ENCODE measurements around the gene ITGB6. TPM values are rescaled to one million over a fixed set of nuclear protein-coding genes. Genes with fewer than 3 reads are reported as not detected.
A peak's percentile ranks its signal among the peaks of the same experiment; 100 is the strongest.

The ITGB6 gene
- total RNA-seq, 1 experiment from 2014 or later = 7.2 TPM

- peak; percentile 82 for DNase-seq
- peak overlapping the region; percentile 4; the same call in 1 of the 2 replicates for H3K4me3 ChIP-seq (ENCODE audit: low read length)
- H3F3A ChIP-seq (ENCODE audit: low read length, unreplicated experiment) = no peaks in the 10 kb centered on the region
- H2AFZ ChIP-seq (ENCODE audit: low read length) = peak overlapping the region; percentile 46
- TF ChIP-seq EZH2 (IDR thresholded peaks at IDR 0.05; ENCODE audit: low read length, unreplicated experiment) (no peak), EZH2phosphoT487 (IDR thresholded peaks at IDR 0.05; ENCODE audit: borderline replicate concordance, low read length) (no peak), CTCF (conservative IDR thresholded peaks at IDR 0.05; ENCODE audit: low read depth, low read length) (no peak)
- H3K36me3 ChIP-seq (ENCODE audit: low read depth, low read length) = no peaks in the 10 kb centered on the region
- ATAC-seq = peak; percentile 96
- H3K27ac ChIP-seq (ENCODE audit: low read length) = peak overlapping the region; percentile 76
- intact Hi-C loops (cut with micrococcal nuclease) = no loop called here
- H3K9me3 ChIP-seq (ENCODE audit: low read length) = no peaks in the 10 kb centered on the region
- H3K4me1 ChIP-seq (ENCODE audit: insufficient read depth, low read length) = peaks cover 20% of the 10 kb centered on the region
- POLR2A ChIA-PET (ENCODE audit: unreplicated experiment) = interaction anchor here (0.5 kb wide), 1 partner anchor 538 kb away, joined by 3 read pairs; no protein-coding TSS in a partner anchor
- peak overlapping the region; percentile 60 for H3K4me2 ChIP-seq (ENCODE audit: low read length)
- H3K79me2 ChIP-seq (ENCODE audit: low read length) = no peaks in the 10 kb centered on the region
- H3K9ac ChIP-seq (ENCODE audit: low read length) = peak overlapping the region; percentile 9; the same call in 1 of the 2 replicates
- no peaks in the 10 kb centered on the region for H4K20me1 ChIP-seq (ENCODE audit: low read length)
- CTCF ChIA-PET = no interaction called here
- no peaks in the 10 kb centered on the region for H3K9me2 ChIP-seq (replicated peaks; ENCODE audit: low read length)
- H3K27me3 ChIP-seq (ENCODE audit: low read length) = no peaks in the 10 kb centered on the region
- BruUV-seq (replicated peaks) = no TSS peak
These were observed 41.4 kb upstream of the ITGB6 start for GRCh38 chr2:160241251-160242137.

GRCh38 chr2:160239436-160239835, 39.4 kb upstream of the ITGB6 start:
- no peaks in the 10 kb centered on the region for H3K27me3 ChIP-seq (ENCODE audit: low read length)
- intact Hi-C loops (cut with micrococcal nuclease) = no loop called here
- ChIA-PET CTCF (no interaction called here), POLR2A (ENCODE audit: unreplicated experiment) (no interaction called here)
- H3K27ac ChIP-seq (ENCODE audit: low read length) = no peak overlapping the region
- H3F3A ChIP-seq (ENCODE audit: low read length, unreplicated experiment) = no peaks in the 10 kb centered on the region
- ATAC-seq = no peak
- H4K20me1 ChIP-seq (ENCODE audit: low read length) = no peaks in the 10 kb centered on the region
- no peak overlapping the region for H2AFZ ChIP-seq (ENCODE audit: low read length)
- no peak overlapping the region for H3K9ac ChIP-seq (ENCODE audit: low read length)
- no peaks in the 10 kb centered on the region for H3K79me2 ChIP-seq (ENCODE audit: low read length)
- H3K4me2 ChIP-seq (ENCODE audit: low read length) = no peak overlapping the region
- no peaks in the 10 kb centered on the region for H3K9me3 ChIP-seq (ENCODE audit: low read length)
- TF ChIP-seq EZH2 (IDR thresholded peaks at IDR 0.05; ENCODE audit: low read length, unreplicated experiment) (no peak), EZH2phosphoT487 (IDR thresholded peaks at IDR 0.05; ENCODE audit: borderline replicate concordance, low read length) (no peak), CTCF (conservative IDR thresholded peaks at IDR 0.05; ENCODE audit: low read depth, low read length) (no peak)
- no peaks in the 10 kb centered on the region for H3K36me3 ChIP-seq (ENCODE audit: low read depth, low read length)
- H3K4me3 ChIP-seq (ENCODE audit: low read length) = no peak overlapping the region
- H3K9me2 ChIP-seq (replicated peaks; ENCODE audit: low read length) = no peaks in the 10 kb centered on the region
- peaks cover 20% of the 10 kb centered on the region for H3K4me1 ChIP-seq (ENCODE audit: insufficient read depth, low read length)
- BruUV-seq (replicated peaks) = no TSS peak
- no peak for DNase-seq

GRCh38 chr2:160238392-160238791, 38.3 kb upstream of the ITGB6 start:
- intact Hi-C loops (cut with micrococcal nuclease) = no loop called here
- Histone ChIP-seq H3K9me3 (ENCODE audit: low read length) (no peaks in the 10 kb centered on the region), H3F3A (ENCODE audit: low read length, unreplicated experiment) (no peaks in the 10 kb centered on the region), H3K27ac (ENCODE audit: low read length) (no peak overlapping the region), H3K9ac (ENCODE audit: low read length) (no peak overlapping the region), H3K4me3 (ENCODE audit: low read length) (no peak overlapping the region), H3K36me3 (ENCODE audit: low read depth, low read length) (no peaks in the 10 kb centered on the region), H3K79me2 (ENCODE audit: low read length) (no peaks in the 10 kb centered on the region), H3K9me2 (replicated peaks; ENCODE audit: low read length) (no peaks in the 10 kb centered on the region), H3K27me3 (ENCODE audit: low read length) (no peaks in the 10 kb centered on the region), H3K4me2 (ENCODE audit: low read length) (no peak overlapping the region), H3K4me1 (ENCODE audit: insufficient read depth, low read length) (peaks cover 20% of the 10 kb centered on the region), H2AFZ (ENCODE audit: low read length) (no peak overlapping the region), H4K20me1 (ENCODE audit: low read length) (no peaks in the 10 kb centered on the region)
- ATAC-seq = no peak
- no TSS peak for BruUV-seq (replicated peaks)
- ChIA-PET POLR2A (ENCODE audit: unreplicated experiment) (no interaction called here), CTCF (no interaction called here)
- no peak for DNase-seq
- TF ChIP-seq EZH2 (IDR thresholded peaks at IDR 0.05; ENCODE audit: low read length, unreplicated experiment) (no peak), EZH2phosphoT487 (IDR thresholded peaks at IDR 0.05; ENCODE audit: borderline replicate concordance, low read length) (no peak), CTCF (conservative IDR thresholded peaks at IDR 0.05; ENCODE audit: low read depth, low read length) (no peak)
